DMS153 (cell line): Measurements from ENCODE around the gene NHLRC2.
"Not testable (repeated sequence)": the region's sequence is repeated elsewhere in the genome, so short reads cannot be mapped to it uniquely, and the experiment has no call there.

Experiments
- DNase-seq: peaks from one replicate; lab custom pipeline; 2025; lab: John Stamatoyannopoulos, UW

NHLRC2 gene, protein sequence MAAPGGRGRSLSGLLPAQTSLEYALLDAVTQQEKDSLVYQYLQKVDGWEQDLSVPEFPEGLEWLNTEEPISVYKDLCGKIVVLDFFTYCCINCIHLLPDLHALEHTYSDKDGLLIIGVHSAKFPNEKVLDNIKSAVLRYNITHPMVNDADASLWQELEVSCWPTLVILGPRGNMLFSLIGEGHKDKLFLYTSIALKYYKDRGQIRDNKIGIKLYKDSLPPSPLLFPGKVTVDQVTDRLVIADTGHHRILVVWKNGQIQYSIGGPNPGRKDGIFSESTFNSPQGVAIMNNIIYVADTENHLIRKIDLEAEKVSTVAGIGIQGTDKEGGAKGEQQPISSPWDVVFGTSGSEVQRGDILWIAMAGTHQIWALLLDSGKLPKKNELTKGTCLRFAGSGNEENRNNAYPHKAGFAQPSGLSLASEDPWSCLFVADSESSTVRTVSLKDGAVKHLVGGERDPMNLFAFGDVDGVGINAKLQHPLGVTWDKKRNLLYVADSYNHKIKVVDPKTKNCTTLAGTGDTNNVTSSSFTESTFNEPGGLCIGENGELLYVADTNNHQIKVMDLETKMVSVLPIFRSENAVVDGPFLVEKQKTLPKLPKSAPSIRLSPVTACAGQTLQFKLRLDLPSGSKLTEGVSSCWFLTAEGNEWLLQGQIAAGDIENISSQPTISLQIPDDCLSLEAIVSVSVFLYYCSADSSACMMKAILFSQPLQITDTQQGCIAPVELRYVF

DNA sequence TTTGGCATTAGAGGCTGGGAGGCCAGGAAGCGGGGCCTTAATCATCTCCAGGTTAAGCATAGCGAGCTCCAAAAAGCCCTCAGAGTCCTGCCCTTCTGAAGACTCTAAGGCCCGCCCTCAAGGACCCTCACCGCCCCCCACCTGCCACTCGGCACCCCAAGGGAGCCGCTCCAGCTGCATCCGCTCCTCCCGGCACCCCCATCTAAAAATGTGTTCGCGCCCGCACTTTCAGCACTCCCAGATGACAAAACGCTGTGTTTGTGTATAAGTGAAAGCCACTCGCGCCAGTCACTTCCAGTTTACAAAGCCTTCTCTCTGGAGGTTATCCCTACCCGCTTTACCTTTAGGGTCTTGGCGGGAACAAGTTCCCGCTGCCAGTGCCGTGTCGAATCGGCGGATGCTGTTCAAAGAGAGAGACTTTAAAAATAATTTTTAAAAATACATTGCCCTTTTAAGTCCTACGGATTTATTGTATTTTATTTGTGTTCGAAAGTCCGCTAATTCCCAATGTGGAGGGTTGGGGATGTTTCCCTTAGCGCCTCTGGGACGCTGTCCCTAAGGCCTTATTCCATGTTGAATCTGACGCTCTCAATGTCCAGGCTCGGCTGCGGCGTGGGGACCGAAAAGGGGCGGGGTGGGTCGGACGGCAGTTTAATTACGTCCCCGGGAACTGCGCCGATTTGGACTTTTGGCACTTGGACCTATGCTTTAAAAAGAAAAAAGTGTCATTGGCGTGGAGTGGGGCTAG lies at the start of gene NHLRC2, which contains the start of gene DCLRE1A:
TSS of gene NHLRC2 (plus strand) at position 649 of the 748 bp plus-strand sequence. CDS start 212 bp downstream, outside the sequence.
TSS of gene DCLRE1A (minus strand) at position 70 of the 748 bp plus-strand sequence. CDS start 900 bp downstream, outside the sequence.
- peak; percentile 75 for DNase-seq

DNA sequence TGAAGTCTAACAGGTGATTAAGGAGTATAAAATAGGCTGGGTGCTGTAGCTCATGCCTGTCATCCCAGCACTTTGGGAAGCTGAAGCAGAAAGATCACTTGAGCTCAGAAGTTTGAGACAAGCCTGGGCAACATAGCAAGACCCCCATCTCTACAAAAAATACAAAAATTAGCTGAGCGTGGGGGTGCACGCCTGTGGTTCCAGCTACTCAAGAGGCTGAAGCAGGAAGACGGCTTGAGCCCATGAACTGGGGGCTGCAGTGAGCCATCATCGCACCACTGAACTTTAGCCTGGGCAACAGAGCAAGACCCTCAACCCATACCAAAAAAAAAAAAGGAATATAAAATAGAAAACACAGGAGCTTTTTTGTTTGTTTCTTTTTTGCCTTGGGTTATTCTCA lies 48.0 kb upstream of the NHLRC2 start:
- no peak for DNase-seq

DNA sequence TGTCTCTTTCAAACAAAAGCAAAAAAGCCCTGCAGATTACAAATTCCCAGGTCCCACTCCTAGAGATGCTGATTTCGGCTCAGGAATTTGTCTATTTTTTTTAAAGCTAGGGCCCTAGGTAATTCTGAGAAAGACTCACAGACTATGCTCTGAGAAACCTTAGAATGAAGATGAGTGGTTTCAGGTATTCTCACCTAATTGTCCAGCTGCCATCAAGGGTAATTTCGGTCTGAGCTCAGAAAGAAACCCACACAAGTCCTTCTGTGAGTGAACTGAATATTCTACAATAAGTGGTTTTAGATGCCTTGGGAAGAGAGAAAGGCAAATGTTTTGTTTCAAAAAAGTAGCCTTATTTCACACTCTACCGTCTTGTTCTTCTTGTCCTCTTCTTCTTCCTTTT lies 46.3 kb upstream of the NHLRC2 start:
- DNase-seq, result no peak

DNA sequence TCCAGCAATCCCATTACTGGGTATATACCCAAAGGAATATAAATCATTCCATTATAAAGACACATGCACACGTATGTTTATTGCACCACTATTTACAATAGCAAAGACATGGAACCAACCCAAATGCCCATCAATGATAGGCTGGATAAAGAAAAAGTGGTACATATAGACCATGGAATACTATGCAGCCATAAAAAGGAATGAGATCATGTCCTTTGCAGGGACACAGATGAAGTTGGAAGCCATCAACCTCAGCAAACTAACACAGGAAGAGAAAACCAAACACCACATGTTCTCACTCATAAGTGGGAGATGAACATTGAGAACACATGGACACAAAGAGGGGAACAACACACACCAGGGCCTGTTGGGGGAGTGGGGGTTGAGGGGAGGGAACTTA lies 39.8 kb upstream of the NHLRC2 start:
- not testable (repeated sequence) for DNase-seq

DNA sequence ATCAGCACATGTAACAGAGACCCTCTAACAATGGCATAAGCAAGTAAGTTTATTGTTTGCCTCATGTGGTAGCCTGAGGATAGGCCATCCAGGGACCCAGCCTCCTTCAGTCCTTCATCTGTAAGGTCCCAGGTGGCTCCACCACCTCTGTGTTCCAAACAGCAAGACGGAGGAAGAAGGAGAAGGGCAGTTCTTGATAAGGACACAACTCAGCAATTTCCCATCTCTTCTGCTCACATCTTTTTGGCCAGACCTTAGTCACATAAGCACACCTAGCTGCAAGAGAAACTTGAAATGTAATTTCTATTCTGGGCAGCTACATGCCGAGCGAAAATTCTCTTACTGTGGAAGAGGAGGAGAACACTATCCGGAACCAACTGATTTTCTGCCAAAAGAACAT lies 34.5 kb upstream of the NHLRC2 start:
- DNase-seq, result no peak

DNA sequence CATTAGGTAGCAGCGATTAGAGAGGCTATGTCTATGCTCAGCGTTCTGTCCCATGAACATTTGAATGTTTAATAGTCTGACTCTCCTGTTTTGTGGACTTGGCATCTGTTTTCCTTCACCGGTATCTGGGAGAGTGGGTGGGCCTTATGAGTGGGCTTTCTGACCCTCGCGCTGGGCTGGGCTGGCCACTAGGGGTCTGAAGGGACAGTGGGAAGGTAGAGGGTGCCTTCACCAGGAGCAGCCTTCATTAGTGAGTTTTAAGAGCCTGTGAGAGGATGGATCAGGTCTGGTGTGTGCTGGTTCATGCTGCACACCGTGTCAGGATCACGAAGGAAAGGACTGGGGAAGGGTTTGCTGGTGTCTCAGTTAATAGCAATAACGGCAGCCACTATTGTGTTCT lies 34.0 kb upstream of the NHLRC2 start:
- no peak for DNase-seq

DNA sequence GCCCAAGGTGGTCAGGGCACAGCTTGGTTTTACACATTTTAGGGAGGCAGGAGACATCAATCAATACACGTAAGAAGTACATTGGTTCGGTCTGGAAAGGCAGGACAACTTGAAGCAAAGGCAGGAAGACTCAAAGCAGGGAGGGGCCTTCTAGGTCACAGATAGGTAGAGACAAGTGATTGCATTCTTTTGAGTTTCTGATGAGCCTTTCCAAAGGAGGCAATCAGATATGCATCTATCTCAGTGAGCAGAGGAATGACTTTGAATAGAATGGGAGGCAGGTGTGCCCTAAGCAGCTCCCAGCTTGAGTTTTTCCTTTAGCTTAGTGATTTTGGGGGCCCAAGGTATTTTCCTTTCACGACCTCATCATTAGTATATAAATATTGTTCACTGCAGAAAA lies 33.2 kb upstream of the NHLRC2 start:
- DNase-seq, result not testable (repeated sequence)

DNA sequence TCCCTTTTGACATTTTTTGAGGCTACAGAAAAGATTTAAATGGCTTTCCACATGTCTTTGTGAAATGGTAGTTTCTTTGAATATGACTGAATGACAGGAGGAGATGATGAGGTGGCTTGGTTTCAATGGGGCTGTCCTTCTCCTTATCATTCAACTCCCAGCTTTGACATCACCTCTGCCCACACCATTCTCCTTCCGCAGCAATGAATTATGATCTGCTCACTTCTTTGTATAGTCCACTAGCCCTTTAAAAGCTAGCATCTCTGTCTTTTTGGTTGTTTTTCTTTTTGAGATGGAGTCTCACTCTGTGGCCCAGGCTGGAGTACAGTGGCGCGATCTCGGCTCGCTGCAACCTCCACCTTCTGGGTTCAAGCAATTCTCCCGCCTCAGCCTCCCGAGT lies 32.3 kb upstream of the NHLRC2 start:
- no peak for DNase-seq

DNA sequence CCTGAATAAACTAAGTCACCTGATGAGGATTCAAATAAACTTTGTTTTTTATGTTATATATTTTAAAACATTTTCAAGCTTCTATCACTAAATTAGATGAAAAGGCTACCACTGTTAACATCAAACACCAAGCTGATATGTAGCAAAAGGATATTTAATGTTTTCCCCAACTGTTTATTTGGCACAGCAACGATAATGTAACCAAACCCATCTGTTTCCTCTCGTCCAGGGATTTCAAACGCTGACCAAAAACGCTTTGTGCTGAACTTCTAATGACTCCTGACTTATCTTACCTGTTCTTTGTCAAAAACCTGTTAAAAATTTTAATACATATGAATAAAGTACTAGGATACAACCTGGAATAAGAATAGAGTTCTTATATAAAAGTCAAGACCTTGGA lies 31.1 kb upstream of the NHLRC2 start:
- no peak for DNase-seq

DNA sequence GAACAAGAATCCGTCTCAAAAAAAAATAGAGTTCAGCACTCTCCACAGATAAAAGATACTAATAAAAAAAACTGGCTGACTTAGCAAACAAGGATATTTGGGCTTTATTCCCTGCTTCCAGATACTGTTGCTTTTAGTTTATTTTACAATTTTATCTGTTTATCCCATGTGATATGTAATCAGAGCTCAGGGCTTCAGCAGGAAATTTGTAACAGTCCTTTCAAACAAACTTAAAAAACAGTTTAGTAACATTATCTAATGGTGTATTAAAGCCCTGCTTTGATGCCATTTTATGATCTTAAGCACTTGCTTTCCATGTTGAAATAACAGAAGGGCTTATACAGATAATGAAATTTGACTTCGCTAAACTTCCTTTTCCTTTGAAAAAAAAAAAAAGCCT lies 28.7 kb upstream of the NHLRC2 start:
- DNase-seq, result no peak

DNA sequence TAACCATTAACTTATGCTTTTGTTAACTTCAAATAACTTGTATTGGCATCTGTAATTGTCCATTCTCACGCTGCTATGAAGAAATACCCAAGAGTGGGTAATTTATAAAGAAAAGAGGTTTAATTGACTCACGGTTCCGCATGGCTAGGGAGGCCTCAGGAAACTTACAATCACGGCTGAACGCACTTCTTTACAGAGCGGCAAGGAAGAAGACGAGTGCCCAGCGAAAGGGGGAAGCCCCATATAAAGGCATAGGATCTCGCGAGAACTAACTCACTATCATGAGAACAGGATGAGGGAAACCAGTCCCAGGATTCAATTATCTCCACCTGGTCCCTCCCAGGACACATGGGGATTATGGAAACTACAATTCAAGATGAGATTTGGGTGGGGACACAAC lies 25.9 kb upstream of the NHLRC2 start:
- DNase-seq, result not testable (repeated sequence)

DNA sequence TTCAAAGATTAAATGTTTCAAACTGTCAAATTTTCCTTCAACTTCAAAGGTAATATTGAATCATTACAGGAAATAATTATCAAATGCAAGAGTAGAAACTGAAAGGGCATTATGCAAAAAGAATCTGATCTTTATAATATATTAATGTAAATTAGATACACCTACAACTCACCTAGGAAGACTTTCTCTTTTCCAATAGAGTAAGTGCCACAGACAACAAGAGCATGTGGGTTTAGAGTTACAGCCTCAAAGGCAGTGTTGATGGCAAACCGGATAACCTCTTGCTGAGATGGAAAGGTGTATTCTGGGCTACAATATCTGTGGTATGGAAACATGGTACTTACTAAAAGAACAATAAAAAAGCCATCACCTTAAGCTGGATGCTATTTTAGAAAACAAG lies 12.3 kb upstream of the NHLRC2 start:
- no peak for DNase-seq

DNA sequence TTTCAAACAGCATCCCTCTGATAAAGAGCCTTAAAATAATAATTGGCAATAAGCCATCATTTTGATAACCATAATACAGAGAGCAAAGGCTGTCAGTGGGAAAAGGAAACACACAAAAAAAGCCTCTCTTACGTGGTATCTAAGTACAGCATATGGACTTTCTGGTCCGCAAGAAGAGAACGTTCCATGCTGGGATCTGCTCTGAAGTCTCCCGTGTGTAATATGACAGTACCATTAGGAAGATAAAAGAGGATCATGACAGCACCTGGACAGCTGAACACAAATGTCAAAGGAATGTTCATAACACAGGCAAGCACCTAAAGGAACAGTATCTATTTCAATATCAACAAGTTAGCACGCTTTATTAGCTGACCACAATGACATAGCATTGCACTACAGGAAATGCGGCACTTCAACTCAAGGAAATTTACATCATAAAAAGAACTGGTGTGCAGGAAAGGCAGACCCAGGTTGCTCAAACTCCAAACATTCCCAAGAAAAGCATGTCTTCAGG lies 10.4 kb upstream of the NHLRC2 start:
- peak; percentile 60 for DNase-seq

DNA sequence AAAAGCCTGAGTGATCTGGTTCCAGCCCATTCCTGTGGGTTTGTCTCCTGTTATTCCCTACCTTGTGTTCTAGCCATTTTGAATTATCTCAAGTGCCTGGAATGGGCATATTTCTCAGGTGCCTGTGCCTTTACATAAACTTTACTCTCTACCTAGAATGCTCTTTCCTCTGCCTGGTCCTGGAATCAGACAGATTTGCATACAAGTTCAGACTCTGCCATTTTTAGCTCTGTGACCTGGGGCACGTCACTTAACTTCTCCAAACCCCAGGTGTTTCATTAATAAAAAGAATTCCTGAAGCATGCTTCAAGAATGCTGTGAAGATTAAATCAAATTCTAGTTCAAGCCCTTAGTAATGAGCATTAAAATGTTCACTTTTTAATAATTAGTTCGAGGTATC lies 8.4 kb upstream of the NHLRC2 start:
- DNase-seq, result no peak

DNA sequence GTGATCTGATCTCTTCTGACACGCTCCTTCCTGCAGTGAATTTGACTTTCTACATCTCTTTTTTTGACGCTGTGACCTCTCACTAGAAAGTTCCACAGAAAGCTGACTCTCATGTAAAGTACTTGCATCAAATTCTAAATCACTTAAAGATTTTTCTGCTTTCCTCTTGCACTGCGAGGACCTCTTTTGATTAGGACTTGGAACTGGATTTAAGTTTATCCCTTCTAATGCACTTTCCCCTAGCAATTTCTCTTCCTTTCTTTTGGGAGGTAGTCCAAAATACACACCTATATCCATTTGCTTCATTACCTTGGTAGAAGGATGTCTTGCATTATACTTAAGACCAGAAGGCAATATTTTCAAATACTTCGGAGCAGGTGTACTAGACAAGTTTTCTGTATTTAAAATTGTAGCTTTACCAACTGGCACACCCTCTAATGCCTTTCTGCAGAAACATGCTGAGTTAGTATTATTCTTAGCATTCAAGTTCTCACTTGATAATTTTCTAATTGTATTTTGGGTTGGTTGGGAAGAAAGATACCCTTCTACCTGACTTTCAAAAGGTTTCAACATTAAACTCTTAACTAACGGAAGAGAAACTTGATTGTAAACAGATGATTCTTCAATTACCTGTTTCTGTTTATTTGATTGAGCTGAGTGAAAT lies 5.2 kb upstream of the NHLRC2 start:
- DNase-seq, result no peak

DNA sequence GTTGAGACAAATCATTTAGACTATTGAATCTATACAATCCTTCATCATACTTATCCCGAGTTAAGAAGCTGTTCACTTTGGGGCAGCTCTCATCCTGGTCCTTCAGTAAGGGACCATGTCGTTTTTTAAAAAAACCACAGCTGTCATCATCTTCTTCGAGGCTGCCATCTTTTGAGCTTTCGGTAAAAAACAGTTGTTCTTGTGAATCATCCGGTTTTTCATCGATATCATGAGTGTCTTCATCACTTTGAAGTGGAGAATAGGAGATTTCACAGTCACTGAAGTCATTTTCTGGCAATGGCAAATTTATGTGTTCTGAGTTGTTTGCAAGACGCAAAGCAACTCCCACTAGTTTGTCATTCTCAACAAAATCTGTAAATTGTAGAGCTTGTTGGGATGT lies 4.5 kb upstream of the NHLRC2 start:
- DNase-seq, result no peak

DNA sequence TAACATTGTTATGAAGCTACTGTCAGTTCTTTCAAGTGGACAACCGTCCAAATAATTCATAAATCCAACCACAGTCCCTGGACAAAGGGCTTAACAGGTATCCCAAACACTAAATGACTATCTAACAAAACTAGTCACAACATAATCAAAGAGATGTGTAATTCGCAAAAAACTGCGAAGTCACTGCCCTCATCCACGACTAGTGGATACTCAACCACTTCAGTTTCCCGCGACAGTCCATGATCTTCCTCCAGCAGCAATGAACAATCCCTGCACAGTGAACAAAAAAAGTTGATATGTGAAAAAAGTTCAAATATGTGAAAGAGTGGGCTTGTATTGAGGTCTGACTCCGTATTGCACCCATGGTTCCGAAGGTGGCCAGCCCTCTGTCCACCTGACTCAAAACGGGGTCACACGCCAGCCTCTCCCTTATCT lies 866 bp upstream of the NHLRC2 start:
- DNase-seq, result no peak

DNA sequence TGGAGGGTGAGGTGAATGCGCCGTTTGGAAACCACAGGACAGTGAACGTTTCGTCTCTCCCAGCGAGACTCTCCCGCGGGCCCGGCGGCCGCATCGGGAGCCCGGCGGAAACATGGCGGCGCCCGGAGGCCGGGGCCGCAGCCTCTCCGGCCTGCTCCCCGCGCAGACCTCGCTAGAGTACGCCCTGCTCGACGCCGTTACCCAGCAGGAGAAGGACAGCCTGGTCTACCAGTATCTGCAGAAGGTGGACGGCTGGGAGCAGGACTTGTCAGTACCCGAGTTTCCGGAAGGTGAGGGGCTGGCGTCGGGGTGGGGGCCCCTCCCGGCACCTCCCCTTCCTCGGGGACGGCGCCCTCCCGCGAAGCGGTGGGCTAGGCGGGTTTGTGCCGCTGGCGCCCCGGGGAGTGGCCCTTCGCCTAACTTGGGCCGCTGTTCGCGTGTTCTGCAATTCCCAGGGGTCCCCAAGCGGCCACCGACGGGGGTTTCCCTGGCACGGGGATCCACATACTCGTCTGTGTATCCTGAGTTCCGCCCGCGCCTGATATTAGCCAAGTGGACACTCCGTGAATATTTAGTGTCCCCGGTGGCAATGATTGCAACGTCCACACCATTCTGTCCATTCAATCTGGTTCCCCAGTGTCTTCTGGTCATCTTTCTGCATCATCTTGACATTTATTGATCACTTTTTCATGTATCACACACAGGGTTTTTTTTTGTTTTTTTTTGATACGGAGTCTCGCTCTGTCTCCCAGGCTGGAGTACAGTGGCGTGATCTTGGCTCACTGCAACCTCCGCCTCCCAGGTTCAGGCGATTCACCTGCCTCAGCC lies 514 bp downstream of the NHLRC2 start:
- no peak for DNase-seq

DNA sequence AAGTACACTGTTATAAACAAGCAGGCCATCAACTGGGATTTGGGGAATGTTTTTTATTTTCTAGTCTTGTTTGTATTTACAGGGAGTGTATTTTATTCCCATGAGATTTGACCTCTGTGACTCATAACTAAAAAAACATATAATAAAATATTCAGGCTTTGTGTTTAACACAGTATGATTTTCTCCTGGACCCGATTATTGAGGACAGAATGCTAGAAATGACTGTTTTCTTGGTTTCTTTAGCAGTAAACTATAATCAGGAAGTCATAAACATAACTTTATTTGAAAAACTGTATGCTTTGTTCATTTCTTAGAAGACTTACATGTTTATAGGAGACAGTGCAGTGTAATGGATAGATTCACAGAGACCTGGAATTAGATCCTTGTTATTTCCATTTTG lies 2.1 kb downstream of the NHLRC2 start:
- no peak for DNase-seq

DNA sequence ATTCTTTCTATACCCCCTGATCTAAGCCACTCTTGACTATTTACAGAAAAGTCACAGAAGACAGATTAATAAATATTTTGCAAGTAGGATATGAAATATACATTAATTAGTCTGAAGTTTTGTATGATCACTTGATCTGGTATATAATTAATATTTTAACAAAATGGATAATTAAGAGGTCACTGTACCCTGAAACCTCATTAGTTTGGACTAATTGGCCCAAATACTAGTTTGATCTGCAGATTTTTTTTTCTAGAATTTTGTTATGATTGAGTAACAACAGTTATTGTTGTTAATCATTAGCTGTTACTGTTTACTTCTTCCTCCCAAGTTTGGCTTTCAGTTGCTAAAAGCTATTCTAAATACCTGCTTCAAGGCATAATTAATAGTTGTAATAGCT lies 2.7 kb downstream of the NHLRC2 start:
- DNase-seq, result no peak

DNA sequence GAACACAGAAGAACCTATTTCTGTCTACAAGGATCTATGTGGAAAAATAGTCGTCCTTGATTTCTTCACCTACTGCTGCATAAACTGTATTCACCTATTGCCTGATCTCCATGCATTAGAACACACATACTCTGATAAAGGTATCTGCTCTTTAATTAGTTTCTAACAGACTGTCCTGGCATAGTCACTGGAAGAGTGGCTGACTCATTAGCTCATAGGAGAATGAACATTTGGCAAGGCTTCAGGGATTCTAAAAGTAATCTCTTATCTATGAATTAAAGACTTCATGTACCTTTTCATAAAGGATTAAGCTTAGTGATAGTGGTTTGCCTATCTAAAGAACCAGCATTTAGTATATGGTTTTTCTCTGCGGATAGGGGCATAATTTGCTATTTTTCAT lies 4.1 kb downstream of the NHLRC2 start:
- DNase-seq, result no peak
